Stimulated activated naive CD8-positive, alpha-beta T cell treated with anti-CD3 and anti-CD28 coated beads, Interleukin-15, Interleukin-2, amounts not matched to agents 100 ng/mL and 50 ng/mL, for 24 hours (primary cell): ENCODE data around the gene DDC.

ENCODE experiments used
- H3K27ac Mint-ChIP-seq: one replicate; pipeline ENCODE4 v1.8.0; 2021; ENCODE audit warnings: mild to moderate bottlenecking, mixed read lengths
- H3K27me3 Mint-ChIP-seq: one replicate; pipeline ENCODE4 v1.8.0; 2021; ENCODE audit warnings: mixed read lengths
- H3K36me3 Mint-ChIP-seq: one replicate; pipeline ENCODE4 v1.8.0; 2021; ENCODE audit warnings: low read depth, mixed read lengths
- H3K4me1 Mint-ChIP-seq: one replicate; pipeline ENCODE4 v1.8.0; 2021; ENCODE audit warnings: low read depth, mixed read lengths
- H3K4me3 Mint-ChIP-seq: one replicate; pipeline ENCODE4 v1.8.0; 2021; ENCODE audit warnings: mild to moderate bottlenecking, mixed read lengths
- H3K9me3 Mint-ChIP-seq: one replicate; pipeline ENCODE4 v1.8.0; 2021; ENCODE audit warnings: mixed read lengths

Gene DDC

GRCh38 chr7:50426280-50427045, 138.7 kb downstream of the DDC start:
- Mint-ChIP-seq H3K27ac (no peak overlapping the region), H3K27me3 (no peaks in the 10 kb centered on the region), H3K36me3 (no peaks in the 10 kb centered on the region), H3K9me3 (no peaks in the 10 kb centered on the region), H3K4me1 (no peaks in the 10 kb centered on the region), H3K4me3 (no peak overlapping the region)

GRCh38 chr7:50425318-50425717, 139.9 kb downstream of the DDC start:
- H3K27me3 Mint-ChIP-seq, result no peaks in the 10 kb centered on the region

GRCh38 chr7:50423860-50424259, 141.3 kb downstream of the DDC start:
- Mint-ChIP-seq H3K27me3 (no peaks in the 10 kb centered on the region), H3K27ac (no peak overlapping the region), H3K4me3 (no peak overlapping the region), H3K36me3 (no peaks in the 10 kb centered on the region), H3K4me1 (no peaks in the 10 kb centered on the region), H3K9me3 (no peaks in the 10 kb centered on the region)

More at GRCh38 chr7:50425318-50425717, 139.9 kb downstream of the DDC start:
- Mint-ChIP-seq H3K4me1 (no peaks in the 10 kb centered on the region), H3K36me3 (no peaks in the 10 kb centered on the region), H3K9me3 (no peaks in the 10 kb centered on the region), H3K27ac (no peak overlapping the region), H3K4me3 (no peak overlapping the region)

- H3K4me3 Mint-ChIP-seq, result no peak overlapping the region
- H3K27ac Mint-ChIP-seq, result no peak overlapping the region
- no peaks in the 10 kb centered on the region for H3K9me3 Mint-ChIP-seq
- no peaks in the 10 kb centered on the region for H3K4me1 Mint-ChIP-seq
- H3K36me3 Mint-ChIP-seq, result no peaks in the 10 kb centered on the region
- no peaks in the 10 kb centered on the region for H3K27me3 Mint-ChIP-seq
Observed at GRCh38 chr7:50422858-50423257, 142.3 kb downstream of the DDC start.

GRCh38 chr7:50421043-50421442, 144.2 kb downstream of the DDC start:
- Mint-ChIP-seq H3K36me3 (no peaks in the 10 kb centered on the region), H3K27ac (no peak overlapping the region), H3K27me3 (no peaks in the 10 kb centered on the region), H3K4me1 (peaks cover 18% of the 10 kb centered on the region), H3K4me3 (no peak overlapping the region), H3K9me3 (no peaks in the 10 kb centered on the region)

GRCh38 chr7:50418526-50419290, 146.5 kb downstream of the DDC start:
- Mint-ChIP-seq H3K36me3 (no peaks in the 10 kb centered on the region), H3K27ac (no peak overlapping the region), H3K9me3 (no peaks in the 10 kb centered on the region), H3K4me1 (peaks cover 34% of the 10 kb centered on the region), H3K4me3 (no peak overlapping the region), H3K27me3 (no peaks in the 10 kb centered on the region)

GRCh38 chr7:50418086-50418515, 147.1 kb downstream of the DDC start:
- Mint-ChIP-seq H3K4me1 (peaks cover 34% of the 10 kb centered on the region), H3K27me3 (no peaks in the 10 kb centered on the region)

GRCh38 chr7:50416527-50417182, 148.6 kb downstream of the DDC start:
- H3K4me3 Mint-ChIP-seq, result peak overlapping the region; percentile 34
- peaks cover 44% of the 10 kb centered on the region for H3K4me1 Mint-ChIP-seq
- peak overlapping the region; percentile 89 for H3K27ac Mint-ChIP-seq
- H3K27me3 Mint-ChIP-seq, result no peaks in the 10 kb centered on the region
- H3K9me3 Mint-ChIP-seq, result no peaks in the 10 kb centered on the region
- H3K36me3 Mint-ChIP-seq, result no peaks in the 10 kb centered on the region

More at GRCh38 chr7:50418086-50418515, 147.1 kb downstream of the DDC start:
- H3K9me3 Mint-ChIP-seq, result no peaks in the 10 kb centered on the region
- no peaks in the 10 kb centered on the region for H3K36me3 Mint-ChIP-seq
- no peak overlapping the region for H3K4me3 Mint-ChIP-seq
- no peak overlapping the region for H3K27ac Mint-ChIP-seq

- Mint-ChIP-seq H3K4me3 (peak overlapping the region; percentile 34), H3K4me1 (peaks cover 51% of the 10 kb centered on the region), H3K27ac (peak overlapping the region; percentile 89), H3K9me3 (no peaks in the 10 kb centered on the region), H3K27me3 (no peaks in the 10 kb centered on the region), H3K36me3 (no peaks in the 10 kb centered on the region)
Observed at GRCh38 chr7:50415844-50416364, 149.3 kb downstream of the DDC start.

- H3K4me3 Mint-ChIP-seq, result no peak overlapping the region
- H3K27me3 Mint-ChIP-seq, result no peaks in the 10 kb centered on the region
- H3K9me3 Mint-ChIP-seq, result no peaks in the 10 kb centered on the region
- H3K27ac Mint-ChIP-seq, result no peak overlapping the region
- H3K4me1 Mint-ChIP-seq, result peaks cover 75% of the 10 kb centered on the region
- no peaks in the 10 kb centered on the region for H3K36me3 Mint-ChIP-seq
Observed at GRCh38 chr7:50413561-50413960, 151.6 kb downstream of the DDC start.

- Mint-ChIP-seq H3K36me3 (no peaks in the 10 kb centered on the region), H3K27ac (no peak overlapping the region), H3K4me1 (peaks cover 80% of the 10 kb centered on the region), H3K9me3 (no peaks in the 10 kb centered on the region), H3K27me3 (no peaks in the 10 kb centered on the region), H3K4me3 (no peak overlapping the region)
Observed at GRCh38 chr7:50412973-50413372, 152.2 kb downstream of the DDC start.

- Mint-ChIP-seq H3K27me3 (no peaks in the 10 kb centered on the region), H3K4me1 (peaks cover 82% of the 10 kb centered on the region), H3K9me3 (no peaks in the 10 kb centered on the region), H3K27ac (peak overlapping the region; percentile 87), H3K36me3 (no peaks in the 10 kb centered on the region), H3K4me3 (no peak overlapping the region)
Observed at GRCh38 chr7:50411332-50411731, 153.9 kb downstream of the DDC start.

GRCh38 chr7:50409856-50410745, 155.1 kb downstream of the DDC start:
- no peaks in the 10 kb centered on the region for H3K9me3 Mint-ChIP-seq
- H3K36me3 Mint-ChIP-seq, result peaks cover 6% of the 10 kb centered on the region
- peak overlapping the region; percentile 87 for H3K27ac Mint-ChIP-seq
- H3K4me1 Mint-ChIP-seq, result peaks cover 82% of the 10 kb centered on the region
- H3K4me3 Mint-ChIP-seq, result peak overlapping the region; percentile 9
- no peaks in the 10 kb centered on the region for H3K27me3 Mint-ChIP-seq
